ENCODE measurements around the gene SLC15A5.

SLC15A5 gene

GRCh38 chr12:16245209-16245608 lies 32.3 kb downstream of the SLC15A5 start:
- ChIA-PET CTCF (no interaction called here), POLR2A (no interaction called here)
- no peaks in the 10 kb centered on the region for H3K9me3 ChIP-seq (ENCODE audit: control insufficient read depth, insufficient read depth, low read depth, low read length)
- no peak overlapping the region for H3K27ac ChIP-seq (ENCODE audit: extremely low read depth, low read depth, low read length)
- no peaks in the 10 kb centered on the region for H3K36me3 ChIP-seq (ENCODE audit: control insufficient read depth in 2 of 2, insufficient read depth in 1 of 2, low read length in 2 of 2)
- H3K4me1 ChIP-seq (ENCODE audit: control insufficient read depth, insufficient read depth, low read length) = no peaks in the 10 kb centered on the region
- TF ChIP-seq ZNF248 (tag by site-specific recombination; IDR thresholded peaks at IDR 0.05) (no peak), FEZF1 (tag by site-specific recombination; IDR thresholded peaks at IDR 0.05) (no peak), ZNF354C (tag by site-specific recombination; IDR thresholded peaks at IDR 0.05; ENCODE audit: borderline replicate concordance, low read depth) (no peak), ZNF362 (tag by site-specific recombination; IDR thresholded peaks at IDR 0.05) (no peak), SCRT2 (tag by site-specific recombination; IDR thresholded peaks at IDR 0.05) (no peak), BCL11B (tag by site-specific recombination; IDR thresholded peaks at IDR 0.05; ENCODE audit: low read depth) (no peak), ZNF548 (tag by site-specific recombination; IDR thresholded peaks at IDR 0.05) (no peak), TCF7L2 (IDR thresholded peaks at IDR 0.05; ENCODE audit: borderline replicate concordance, low read depth, low read length) (no peak), ZNF707 (tag by site-specific recombination; IDR thresholded peaks at IDR 0.05) (no peak), ZBTB11 (tag by site-specific recombination; conservative IDR thresholded peaks at IDR 0.05; ENCODE audit: low read depth) (no peak), ZNF626 (tag by site-specific recombination; IDR thresholded peaks at IDR 0.05) (no peak)
- no peak overlapping the region for H3K4me3 ChIP-seq (ENCODE audit: low read depth, low read length)

DNA sequence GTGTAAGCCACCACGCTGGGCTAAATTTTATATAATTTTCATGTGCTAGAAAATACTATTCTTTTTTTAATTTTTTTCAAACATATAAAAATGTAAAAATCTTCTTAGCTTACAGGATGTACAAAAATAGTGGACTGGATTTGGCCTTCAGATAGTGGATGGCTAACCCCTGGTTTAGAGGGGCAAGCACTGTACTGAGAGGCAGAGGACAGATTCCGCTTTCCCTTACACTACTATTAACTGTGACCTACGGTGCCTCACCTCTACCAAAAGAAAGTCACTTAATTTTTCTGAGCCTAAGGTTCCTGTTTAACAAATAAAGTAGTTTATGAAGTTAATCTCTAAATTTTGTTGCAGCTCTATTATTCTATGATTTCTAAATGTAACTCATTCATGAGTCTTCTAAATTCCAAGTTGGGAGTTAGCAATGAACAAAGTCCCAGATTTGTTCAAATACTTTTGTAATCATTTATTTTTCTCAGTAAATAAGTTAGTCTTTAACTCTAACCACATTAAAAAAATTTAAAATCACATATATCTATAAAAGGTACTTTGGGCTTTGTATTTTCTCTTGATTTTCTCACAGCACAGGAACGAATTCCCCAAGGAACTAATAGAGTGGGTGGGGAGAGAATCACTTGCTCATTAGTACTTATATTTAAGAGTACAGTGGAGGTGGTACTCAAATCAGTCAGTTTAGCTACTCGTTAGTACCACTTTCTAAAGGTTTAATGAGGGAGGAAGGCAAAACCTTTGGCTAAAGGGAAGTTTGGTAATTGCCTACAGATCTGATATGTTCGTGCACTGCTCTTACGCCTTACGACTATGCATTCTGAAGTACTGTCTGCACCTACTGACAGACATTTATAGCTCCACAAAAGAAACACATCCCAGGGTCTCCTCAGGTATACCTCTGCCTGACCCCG lies 33.7 kb downstream of the SLC15A5 start:
- CTCF ChIA-PET = no interaction called here

More for the DNA sequence above, 33.7 kb downstream of the SLC15A5 start:
- Histone ChIP-seq H3K27ac (ENCODE audit: extremely low read depth, low read depth, low read length) (no peak overlapping the region), H3K36me3 (ENCODE audit: control insufficient read depth in 2 of 2, insufficient read depth in 1 of 2, low read length in 2 of 2) (no peaks in the 10 kb centered on the region), H3K9me3 (ENCODE audit: control insufficient read depth, insufficient read depth, low read depth, low read length) (no peaks in the 10 kb centered on the region), H3K4me3 (ENCODE audit: low read depth, low read length) (no peak overlapping the region), H3K4me1 (ENCODE audit: control insufficient read depth, insufficient read depth, low read length) (no peaks in the 10 kb centered on the region)
- TF ChIP-seq ZNF571 (tag by site-specific recombination; IDR thresholded peaks at IDR 0.05) (no peak), REPIN1 (tag by site-specific recombination; IDR thresholded peaks at IDR 0.05; ENCODE audit: low read depth) (no peak), ZNF146 (tag by site-specific recombination; IDR thresholded peaks at IDR 0.05) (no peak), ZNF654 (tag by site-specific recombination; IDR thresholded peaks at IDR 0.05; ENCODE audit: low read depth) (no peak), HOXD13 (CRISPR knock-in tag; IDR thresholded peaks at IDR 0.05; ENCODE audit: borderline replicate concordance) (no peak), ZNF324 (tag by site-specific recombination; IDR thresholded peaks at IDR 0.05) (no peak), KLF10 (tag by site-specific recombination; IDR thresholded peaks at IDR 0.05) (no peak), PRDM4 (tag by site-specific recombination; IDR thresholded peaks at IDR 0.05) (no peak), ZBTB8A (tag by site-specific recombination; IDR thresholded peaks at IDR 0.05) (no peak), ZNF354C (tag by site-specific recombination; IDR thresholded peaks at IDR 0.05; ENCODE audit: borderline replicate concordance, low read depth) (no peak)
- TF ChIP-seq, protein P1, sequence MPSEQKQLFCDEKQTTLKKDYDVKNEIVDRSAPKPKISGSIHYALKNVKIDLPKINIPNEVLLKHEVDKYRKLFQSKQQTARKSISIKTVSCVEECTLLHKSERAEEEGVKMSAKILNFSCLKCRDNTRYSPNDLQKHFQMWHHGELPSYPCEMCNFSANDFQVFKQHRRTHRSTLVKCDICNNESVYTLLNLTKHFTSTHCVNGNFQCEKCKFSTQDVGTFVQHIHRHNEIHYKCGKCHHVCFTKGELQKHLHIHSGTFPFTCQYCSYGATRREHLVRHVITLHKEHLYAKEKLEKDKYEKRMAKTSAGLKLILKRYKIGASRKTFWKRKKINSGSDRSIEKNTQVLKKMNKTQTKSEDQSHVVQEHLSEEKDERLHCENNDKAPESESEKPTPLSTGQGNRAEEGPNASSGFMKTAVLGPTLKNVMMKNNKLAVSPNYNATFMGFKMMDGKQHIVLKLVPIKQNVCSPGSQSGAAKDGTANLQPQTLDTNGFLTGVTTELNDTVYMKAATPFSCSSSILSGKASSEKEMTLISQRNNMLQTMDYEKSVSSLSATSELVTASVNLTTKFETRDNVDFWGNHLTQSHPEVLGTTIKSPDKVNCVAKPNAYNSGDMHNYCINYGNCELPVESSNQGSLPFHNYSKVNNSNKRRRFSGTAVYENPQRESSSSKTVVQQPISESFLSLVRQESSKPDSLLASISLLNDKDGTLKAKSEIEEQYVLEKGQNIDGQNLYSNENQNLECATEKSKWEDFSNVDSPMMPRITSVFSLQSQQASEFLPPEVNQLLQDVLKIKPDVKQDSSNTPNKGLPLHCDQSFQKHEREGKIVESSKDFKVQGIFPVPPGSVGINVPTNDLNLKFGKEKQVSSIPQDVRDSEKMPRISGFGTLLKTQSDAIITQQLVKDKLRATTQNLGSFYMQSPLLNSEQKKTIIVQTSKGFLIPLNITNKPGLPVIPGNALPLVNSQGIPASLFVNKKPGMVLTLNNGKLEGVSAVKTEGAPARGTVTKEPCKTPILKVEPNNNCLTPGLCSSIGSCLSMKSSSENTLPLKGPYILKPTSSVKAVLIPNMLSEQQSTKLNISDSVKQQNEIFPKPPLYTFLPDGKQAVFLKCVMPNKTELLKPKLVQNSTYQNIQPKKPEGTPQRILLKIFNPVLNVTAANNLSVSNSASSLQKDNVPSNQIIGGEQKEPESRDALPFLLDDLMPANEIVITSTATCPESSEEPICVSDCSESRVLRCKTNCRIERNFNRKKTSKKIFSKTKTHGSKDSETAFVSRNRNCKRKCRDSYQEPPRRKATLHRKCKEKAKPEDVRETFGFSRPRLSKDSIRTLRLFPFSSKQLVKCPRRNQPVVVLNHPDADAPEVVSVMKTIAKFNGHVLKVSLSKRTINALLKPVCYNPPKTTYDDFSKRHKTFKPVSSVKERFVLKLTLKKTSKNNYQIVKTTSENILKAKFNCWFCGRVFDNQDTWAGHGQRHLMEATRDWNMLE (tag by site-specific recombination; conservative IDR thresholded peaks at IDR 0.05; ENCODE audit: low read depth) = no peak
- POLR2A ChIA-PET = no interaction called here
